ENCODE results near the gene CR2. TPM values are rescaled to one million over a fixed set of nuclear protein-coding genes. Genes with fewer than 3 reads are reported as not detected.

Gene CR2
- total and polyA plus RNA-seq, 2 of the 4 experiments (the other 2 are of a cell fraction): not detected

DNA sequence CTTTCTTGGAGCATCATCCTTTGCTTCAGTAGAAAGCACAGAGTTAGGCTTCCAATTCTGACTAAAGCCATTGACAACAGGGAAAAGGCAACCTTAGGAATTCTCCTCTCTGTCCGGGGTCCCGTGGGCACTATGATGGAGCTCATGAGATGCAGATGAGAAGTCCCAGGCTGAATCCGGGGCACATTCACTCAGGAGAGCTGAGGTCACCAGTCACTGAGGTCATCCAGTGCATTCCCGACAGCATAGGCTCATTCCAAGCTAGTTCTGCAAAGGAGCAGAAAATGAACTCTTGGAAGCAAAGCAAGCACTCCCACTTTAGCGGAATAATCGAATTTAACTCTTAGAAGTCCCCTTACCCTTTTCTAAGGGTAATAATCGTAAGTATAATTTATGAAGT, 48.6 kb downstream of the CR2 start:
- H3K27me3 ChIP-seq (ENCODE audit: control insufficient read depth, insufficient read depth, low read length): peaks cover 5% of the 10 kb centered on the region
- no peak overlapping the region for H3K4me3 ChIP-seq (ENCODE audit: insufficient read depth, low read depth, low read length)
- no peaks in the 10 kb centered on the region for H3K36me3 ChIP-seq (ENCODE audit: control insufficient read depth, insufficient read depth, low read length)
- no peak overlapping the region for H4K8ac ChIP-seq (ENCODE audit: low read depth in 2 of 2, low read length in 2 of 2)
- H3K14ac ChIP-seq (replicated peaks; ENCODE audit: low read depth, low read length): no peak overlapping the region
- H4K91ac ChIP-seq (ENCODE audit: insufficient read depth, low read depth, low read length): no peak overlapping the region
- WGBS, 2 experiments (ENCODE audit: extremely low coverage in 2 of 2, insufficient read length in 1 of 2): 17% methylated on average over 2 of the region's 7 CpGs; no CpG with 5 or more reads in 1 of the 2 experiments
- no peak overlapping the region for H3K56ac ChIP-seq (ENCODE audit: extremely low read depth, insufficient read depth, low read length)
- no peak overlapping the region for H2BK20ac ChIP-seq (ENCODE audit: low read depth, low read length)
- H2BK120ac ChIP-seq (ENCODE audit: low read depth, low read length): no peak overlapping the region
- ATAC-seq (ENCODE audit: low read depth) (no peak), DNase-seq (no peak)
- H4K5ac ChIP-seq (ENCODE audit: low read depth, low read length): no peak overlapping the region
- CTCF ChIA-PET: no interaction called here
- no peak overlapping the region for H2AK5ac ChIP-seq (ENCODE audit: low read depth, low read length)
- H2AFZ ChIP-seq (replicated peaks; ENCODE audit: low read length, poor library complexity): no peak overlapping the region
- no peak for TF ChIP-seq RFX5 (IDR thresholded peaks at IDR 0.05; ENCODE audit: low read depth, low read length)
- no peak for TF ChIP-seq CEBPB (IDR thresholded peaks at IDR 0.05; ENCODE audit: low read depth, low read length)
- no peak for TF ChIP-seq RCOR1 (IDR thresholded peaks at IDR 0.05; ENCODE audit: insufficient replicate concordance, low read length)
- TF ChIP-seq FOS (IDR thresholded peaks at IDR 0.05; ENCODE audit: low read depth, low read length): no peak
- no peak for TF ChIP-seq BHLHE40 (IDR thresholded peaks at IDR 0.05; ENCODE audit: low read depth, low read length)
- TF ChIP-seq MAFK (IDR thresholded peaks at IDR 0.05; ENCODE audit: low read depth, low read length): no peak
- TF ChIP-seq, protein P1, sequence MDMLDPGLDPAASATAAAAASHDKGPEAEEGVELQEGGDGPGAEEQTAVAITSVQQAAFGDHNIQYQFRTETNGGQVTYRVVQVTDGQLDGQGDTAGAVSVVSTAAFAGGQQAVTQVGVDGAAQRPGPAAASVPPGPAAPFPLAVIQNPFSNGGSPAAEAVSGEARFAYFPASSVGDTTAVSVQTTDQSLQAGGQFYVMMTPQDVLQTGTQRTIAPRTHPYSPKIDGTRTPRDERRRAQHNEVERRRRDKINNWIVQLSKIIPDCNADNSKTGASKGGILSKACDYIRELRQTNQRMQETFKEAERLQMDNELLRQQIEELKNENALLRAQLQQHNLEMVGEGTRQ (IDR thresholded peaks at IDR 0.05; ENCODE audit: low read depth, low read length): no peak
- TF ChIP-seq, protein P2, sequence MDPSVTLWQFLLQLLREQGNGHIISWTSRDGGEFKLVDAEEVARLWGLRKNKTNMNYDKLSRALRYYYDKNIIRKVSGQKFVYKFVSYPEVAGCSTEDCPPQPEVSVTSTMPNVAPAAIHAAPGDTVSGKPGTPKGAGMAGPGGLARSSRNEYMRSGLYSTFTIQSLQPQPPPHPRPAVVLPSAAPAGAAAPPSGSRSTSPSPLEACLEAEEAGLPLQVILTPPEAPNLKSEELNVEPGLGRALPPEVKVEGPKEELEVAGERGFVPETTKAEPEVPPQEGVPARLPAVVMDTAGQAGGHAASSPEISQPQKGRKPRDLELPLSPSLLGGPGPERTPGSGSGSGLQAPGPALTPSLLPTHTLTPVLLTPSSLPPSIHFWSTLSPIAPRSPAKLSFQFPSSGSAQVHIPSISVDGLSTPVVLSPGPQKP (IDR thresholded peaks at IDR 0.05; ENCODE audit: borderline replicate concordance, low read depth, low read length): no peak
- no peak for TF ChIP-seq POLR2A (IDR thresholded peaks at IDR 0.05; ENCODE audit: low read depth, low read length)
- TF ChIP-seq SMC3 (IDR thresholded peaks at IDR 0.05; ENCODE audit: low read depth, low read length): no peak
- TF ChIP-seq, protein P3, sequence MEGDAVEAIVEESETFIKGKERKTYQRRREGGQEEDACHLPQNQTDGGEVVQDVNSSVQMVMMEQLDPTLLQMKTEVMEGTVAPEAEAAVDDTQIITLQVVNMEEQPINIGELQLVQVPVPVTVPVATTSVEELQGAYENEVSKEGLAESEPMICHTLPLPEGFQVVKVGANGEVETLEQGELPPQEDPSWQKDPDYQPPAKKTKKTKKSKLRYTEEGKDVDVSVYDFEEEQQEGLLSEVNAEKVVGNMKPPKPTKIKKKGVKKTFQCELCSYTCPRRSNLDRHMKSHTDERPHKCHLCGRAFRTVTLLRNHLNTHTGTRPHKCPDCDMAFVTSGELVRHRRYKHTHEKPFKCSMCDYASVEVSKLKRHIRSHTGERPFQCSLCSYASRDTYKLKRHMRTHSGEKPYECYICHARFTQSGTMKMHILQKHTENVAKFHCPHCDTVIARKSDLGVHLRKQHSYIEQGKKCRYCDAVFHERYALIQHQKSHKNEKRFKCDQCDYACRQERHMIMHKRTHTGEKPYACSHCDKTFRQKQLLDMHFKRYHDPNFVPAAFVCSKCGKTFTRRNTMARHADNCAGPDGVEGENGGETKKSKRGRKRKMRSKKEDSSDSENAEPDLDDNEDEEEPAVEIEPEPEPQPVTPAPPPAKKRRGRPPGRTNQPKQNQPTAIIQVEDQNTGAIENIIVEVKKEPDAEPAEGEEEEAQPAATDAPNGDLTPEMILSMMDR (conservative IDR thresholded peaks at IDR 0.05; ENCODE audit: low read depth, low read length): no peak
- no peak for TF ChIP-seq CHD1 (IDR thresholded peaks at IDR 0.05; ENCODE audit: low read depth, low read length)
- TF ChIP-seq NFE2L2 (IDR thresholded peaks at IDR 0.05; ENCODE audit: low read depth, low read length): no peak
- TF ChIP-seq MAZ (IDR thresholded peaks at IDR 0.05; ENCODE audit: borderline replicate concordance, low read depth, low read length): no peak
- TF ChIP-seq RAD21 (IDR thresholded peaks at IDR 0.05; ENCODE audit: low read length): no peak
- in situ Hi-C loops (cut with MboI; ENCODE audit: low sequenced_read_pairs) (no loop called here), intact Hi-C loops (cut with micrococcal nuclease) (loop anchor here (5.0 kb wide), 1 partner anchor 765 kb away; no protein-coding TSS in a partner anchor), dilution Hi-C loops (cut with HindIII; ENCODE audit: low sequenced_read_pairs, unreplicated experiment) (no loop called here)
- no TSS peak for BruUV-seq (replicated peaks)
- H3K18ac ChIP-seq (ENCODE audit: low read depth, low read length): no peak overlapping the region
- H3K4ac ChIP-seq (ENCODE audit: low read depth, low read length): no peak overlapping the region
- no peak overlapping the region for H3K4me2 ChIP-seq (ENCODE audit: low read depth, low read length)
- H3K9ac ChIP-seq (ENCODE audit: low read depth, low read length): no peak overlapping the region
- no peak overlapping the region for H3K27ac ChIP-seq (ENCODE audit: insufficient read depth, low read length)
- H2BK5ac ChIP-seq (ENCODE audit: low read depth, low read length, poor library complexity, severe bottlenecking): no peak overlapping the region
- H3K9me1 ChIP-seq (ENCODE audit: insufficient read depth, low read length): no peaks in the 10 kb centered on the region
- no peak overlapping the region for H2BK15ac ChIP-seq (ENCODE audit: low read depth, low read length)
- no peaks in the 10 kb centered on the region for H4K20me1 ChIP-seq (ENCODE audit: insufficient read depth, low read length)
- POLR2A ChIA-PET (ENCODE audit: unreplicated experiment): no interaction called here
- no peaks in the 10 kb centered on the region for H3K4me1 ChIP-seq (ENCODE audit: control insufficient read depth, insufficient read depth, low read length)
- H3K79me1 ChIP-seq (ENCODE audit: low read depth in 1 of 2, low read length in 2 of 2): no peaks in the 10 kb centered on the region
- no peak overlapping the region for H3K23ac ChIP-seq (ENCODE audit: low read depth, low read length)
- H3K9me3 ChIP-seq (ENCODE audit: control insufficient read depth, insufficient read depth, low read length): no peaks in the 10 kb centered on the region
- no peak overlapping the region for H2AK9ac ChIP-seq (replicated peaks; ENCODE audit: low read depth, low read length, poor library complexity)

Data from IMR-90 (cell line).